ENCODE data around the gene RPL11. TPM values are rescaled to one million over a fixed set of nuclear protein-coding genes. Genes with fewer than 3 reads are reported as not detected.

The RPL11 gene
- total and polyA plus RNA-seq, 2 experiments from 2014 or later: 1,126 to 1,484 TPM

DNA sequence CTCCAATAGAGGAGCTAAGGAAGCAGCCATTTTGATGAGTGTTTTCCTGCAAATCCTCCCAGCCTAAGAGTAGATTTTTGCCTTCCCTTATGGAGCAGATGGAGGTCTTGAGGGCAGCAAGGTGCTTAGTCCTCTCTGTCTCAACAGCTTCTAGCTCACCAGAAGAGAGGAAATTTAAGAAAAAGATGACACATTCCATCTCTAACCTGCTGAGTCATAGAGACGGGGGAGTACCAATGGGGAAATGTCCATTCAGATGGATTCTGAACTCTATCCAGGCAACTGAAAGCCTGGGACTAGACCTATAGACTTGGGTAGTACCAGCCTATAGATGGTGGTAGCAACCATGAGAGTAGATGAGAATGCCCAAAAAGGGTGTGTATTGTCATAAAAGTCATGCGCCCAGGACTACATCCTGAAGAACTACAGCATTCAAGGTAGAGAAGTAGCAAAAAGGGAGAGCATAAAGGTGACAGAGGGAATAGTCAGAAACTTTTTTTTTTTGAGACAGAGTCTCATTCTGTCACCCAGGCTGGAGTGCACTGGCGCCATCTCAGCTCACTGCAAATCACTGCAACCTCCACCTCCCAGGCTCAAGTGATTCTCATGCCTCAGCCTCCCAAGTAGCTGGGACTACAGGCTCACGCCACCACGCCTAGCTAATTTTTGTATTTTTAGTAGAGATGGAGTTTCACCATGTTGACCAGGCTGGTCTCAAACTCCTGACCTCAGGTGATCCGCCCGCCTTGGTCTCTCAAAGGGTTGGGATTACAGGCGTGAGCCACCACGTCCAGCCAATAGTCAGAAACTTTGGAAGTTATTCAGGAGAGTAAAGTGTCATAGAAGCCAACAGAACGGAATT is 41.0 kb downstream of the RPL11 start:
- Histone ChIP-seq H3K9me2 (ENCODE audit: insufficient read depth) (0 out of 2 replicates have a peak, but pooled peaks cover 3% of the 10 kb centered on the region), H3K36me3 (ENCODE audit: insufficient read depth) (no peaks in the 10 kb centered on the region), H3K79me2 (replicated peaks; ENCODE audit: insufficient read depth) (peaks cover 12% of the 10 kb centered on the region), H3K4me3 (no peak overlapping the region), H3K27me3 (ENCODE audit: insufficient read depth) (no peaks in the 10 kb centered on the region), H2AFZ (no peak overlapping the region), H3K4me1 (ENCODE audit: insufficient read depth) (0 out of 2 replicates have a peak, but pooled peaks cover 3% of the 10 kb centered on the region), H4K20me1 (replicated peaks; ENCODE audit: insufficient read depth) (peaks cover 20% of the 10 kb centered on the region), H3K27ac (ENCODE audit: low read depth) (no peak overlapping the region), H3F3A (replicated peaks; ENCODE audit: low read depth) (no peaks in the 10 kb centered on the region), H3K4me2 (no peak overlapping the region)
- peak overlapping the region; percentile 87 for H3K27ac Mint-ChIP-seq
- ATAC-seq: no peak
- H3K27me3 Mint-ChIP-seq (ENCODE audit: insufficient read depth, low read depth, poor library complexity): peaks cover 4% of the 10 kb centered on the region
- no peaks in the 10 kb centered on the region for H3K9me3 Mint-ChIP-seq
- H3K4me1 Mint-ChIP-seq: 0 out of 3 replicates have a peak, but pooled peaks cover 2% of the 10 kb centered on the region
- TF ChIP-seq CREB1 (CRISPR knock-in tag; IDR thresholded peaks at IDR 0.05; ENCODE audit: low read depth): no peak
- TF ChIP-seq, protein P1, sequence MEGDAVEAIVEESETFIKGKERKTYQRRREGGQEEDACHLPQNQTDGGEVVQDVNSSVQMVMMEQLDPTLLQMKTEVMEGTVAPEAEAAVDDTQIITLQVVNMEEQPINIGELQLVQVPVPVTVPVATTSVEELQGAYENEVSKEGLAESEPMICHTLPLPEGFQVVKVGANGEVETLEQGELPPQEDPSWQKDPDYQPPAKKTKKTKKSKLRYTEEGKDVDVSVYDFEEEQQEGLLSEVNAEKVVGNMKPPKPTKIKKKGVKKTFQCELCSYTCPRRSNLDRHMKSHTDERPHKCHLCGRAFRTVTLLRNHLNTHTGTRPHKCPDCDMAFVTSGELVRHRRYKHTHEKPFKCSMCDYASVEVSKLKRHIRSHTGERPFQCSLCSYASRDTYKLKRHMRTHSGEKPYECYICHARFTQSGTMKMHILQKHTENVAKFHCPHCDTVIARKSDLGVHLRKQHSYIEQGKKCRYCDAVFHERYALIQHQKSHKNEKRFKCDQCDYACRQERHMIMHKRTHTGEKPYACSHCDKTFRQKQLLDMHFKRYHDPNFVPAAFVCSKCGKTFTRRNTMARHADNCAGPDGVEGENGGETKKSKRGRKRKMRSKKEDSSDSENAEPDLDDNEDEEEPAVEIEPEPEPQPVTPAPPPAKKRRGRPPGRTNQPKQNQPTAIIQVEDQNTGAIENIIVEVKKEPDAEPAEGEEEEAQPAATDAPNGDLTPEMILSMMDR (conservative IDR thresholded peaks at IDR 0.05; ENCODE audit: low read depth in 2 of 2): no peak
- TF ChIP-seq STAT1 (IDR thresholded peaks at IDR 0.05; ENCODE audit: unreplicated experiment): no peak
- no peak for TF ChIP-seq EZH2phosphoT487 (IDR thresholded peaks at IDR 0.05; ENCODE audit: unreplicated experiment)
- TF ChIP-seq, protein P2, sequence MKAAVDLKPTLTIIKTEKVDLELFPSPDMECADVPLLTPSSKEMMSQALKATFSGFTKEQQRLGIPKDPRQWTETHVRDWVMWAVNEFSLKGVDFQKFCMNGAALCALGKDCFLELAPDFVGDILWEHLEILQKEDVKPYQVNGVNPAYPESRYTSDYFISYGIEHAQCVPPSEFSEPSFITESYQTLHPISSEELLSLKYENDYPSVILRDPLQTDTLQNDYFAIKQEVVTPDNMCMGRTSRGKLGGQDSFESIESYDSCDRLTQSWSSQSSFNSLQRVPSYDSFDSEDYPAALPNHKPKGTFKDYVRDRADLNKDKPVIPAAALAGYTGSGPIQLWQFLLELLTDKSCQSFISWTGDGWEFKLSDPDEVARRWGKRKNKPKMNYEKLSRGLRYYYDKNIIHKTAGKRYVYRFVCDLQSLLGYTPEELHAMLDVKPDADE (IDR thresholded peaks at IDR 0.05): no peak
- TF ChIP-seq ZNF114 (CRISPR knock-in tag; IDR thresholded peaks at IDR 0.05): no peak
- TF ChIP-seq JUNB (IDR thresholded peaks at IDR 0.05; ENCODE audit: unreplicated experiment): no peak
- no peak for TF ChIP-seq POLR2AphosphoS5 (IDR thresholded peaks at IDR 0.05; ENCODE audit: low read depth)
- TF ChIP-seq EZH2 (IDR thresholded peaks at IDR 0.05; ENCODE audit: low read depth, unreplicated experiment): no peak
- no peak for TF ChIP-seq NANOG (IDR thresholded peaks at IDR 0.05; ENCODE audit: borderline replicate concordance)
- TF ChIP-seq, protein P3, sequence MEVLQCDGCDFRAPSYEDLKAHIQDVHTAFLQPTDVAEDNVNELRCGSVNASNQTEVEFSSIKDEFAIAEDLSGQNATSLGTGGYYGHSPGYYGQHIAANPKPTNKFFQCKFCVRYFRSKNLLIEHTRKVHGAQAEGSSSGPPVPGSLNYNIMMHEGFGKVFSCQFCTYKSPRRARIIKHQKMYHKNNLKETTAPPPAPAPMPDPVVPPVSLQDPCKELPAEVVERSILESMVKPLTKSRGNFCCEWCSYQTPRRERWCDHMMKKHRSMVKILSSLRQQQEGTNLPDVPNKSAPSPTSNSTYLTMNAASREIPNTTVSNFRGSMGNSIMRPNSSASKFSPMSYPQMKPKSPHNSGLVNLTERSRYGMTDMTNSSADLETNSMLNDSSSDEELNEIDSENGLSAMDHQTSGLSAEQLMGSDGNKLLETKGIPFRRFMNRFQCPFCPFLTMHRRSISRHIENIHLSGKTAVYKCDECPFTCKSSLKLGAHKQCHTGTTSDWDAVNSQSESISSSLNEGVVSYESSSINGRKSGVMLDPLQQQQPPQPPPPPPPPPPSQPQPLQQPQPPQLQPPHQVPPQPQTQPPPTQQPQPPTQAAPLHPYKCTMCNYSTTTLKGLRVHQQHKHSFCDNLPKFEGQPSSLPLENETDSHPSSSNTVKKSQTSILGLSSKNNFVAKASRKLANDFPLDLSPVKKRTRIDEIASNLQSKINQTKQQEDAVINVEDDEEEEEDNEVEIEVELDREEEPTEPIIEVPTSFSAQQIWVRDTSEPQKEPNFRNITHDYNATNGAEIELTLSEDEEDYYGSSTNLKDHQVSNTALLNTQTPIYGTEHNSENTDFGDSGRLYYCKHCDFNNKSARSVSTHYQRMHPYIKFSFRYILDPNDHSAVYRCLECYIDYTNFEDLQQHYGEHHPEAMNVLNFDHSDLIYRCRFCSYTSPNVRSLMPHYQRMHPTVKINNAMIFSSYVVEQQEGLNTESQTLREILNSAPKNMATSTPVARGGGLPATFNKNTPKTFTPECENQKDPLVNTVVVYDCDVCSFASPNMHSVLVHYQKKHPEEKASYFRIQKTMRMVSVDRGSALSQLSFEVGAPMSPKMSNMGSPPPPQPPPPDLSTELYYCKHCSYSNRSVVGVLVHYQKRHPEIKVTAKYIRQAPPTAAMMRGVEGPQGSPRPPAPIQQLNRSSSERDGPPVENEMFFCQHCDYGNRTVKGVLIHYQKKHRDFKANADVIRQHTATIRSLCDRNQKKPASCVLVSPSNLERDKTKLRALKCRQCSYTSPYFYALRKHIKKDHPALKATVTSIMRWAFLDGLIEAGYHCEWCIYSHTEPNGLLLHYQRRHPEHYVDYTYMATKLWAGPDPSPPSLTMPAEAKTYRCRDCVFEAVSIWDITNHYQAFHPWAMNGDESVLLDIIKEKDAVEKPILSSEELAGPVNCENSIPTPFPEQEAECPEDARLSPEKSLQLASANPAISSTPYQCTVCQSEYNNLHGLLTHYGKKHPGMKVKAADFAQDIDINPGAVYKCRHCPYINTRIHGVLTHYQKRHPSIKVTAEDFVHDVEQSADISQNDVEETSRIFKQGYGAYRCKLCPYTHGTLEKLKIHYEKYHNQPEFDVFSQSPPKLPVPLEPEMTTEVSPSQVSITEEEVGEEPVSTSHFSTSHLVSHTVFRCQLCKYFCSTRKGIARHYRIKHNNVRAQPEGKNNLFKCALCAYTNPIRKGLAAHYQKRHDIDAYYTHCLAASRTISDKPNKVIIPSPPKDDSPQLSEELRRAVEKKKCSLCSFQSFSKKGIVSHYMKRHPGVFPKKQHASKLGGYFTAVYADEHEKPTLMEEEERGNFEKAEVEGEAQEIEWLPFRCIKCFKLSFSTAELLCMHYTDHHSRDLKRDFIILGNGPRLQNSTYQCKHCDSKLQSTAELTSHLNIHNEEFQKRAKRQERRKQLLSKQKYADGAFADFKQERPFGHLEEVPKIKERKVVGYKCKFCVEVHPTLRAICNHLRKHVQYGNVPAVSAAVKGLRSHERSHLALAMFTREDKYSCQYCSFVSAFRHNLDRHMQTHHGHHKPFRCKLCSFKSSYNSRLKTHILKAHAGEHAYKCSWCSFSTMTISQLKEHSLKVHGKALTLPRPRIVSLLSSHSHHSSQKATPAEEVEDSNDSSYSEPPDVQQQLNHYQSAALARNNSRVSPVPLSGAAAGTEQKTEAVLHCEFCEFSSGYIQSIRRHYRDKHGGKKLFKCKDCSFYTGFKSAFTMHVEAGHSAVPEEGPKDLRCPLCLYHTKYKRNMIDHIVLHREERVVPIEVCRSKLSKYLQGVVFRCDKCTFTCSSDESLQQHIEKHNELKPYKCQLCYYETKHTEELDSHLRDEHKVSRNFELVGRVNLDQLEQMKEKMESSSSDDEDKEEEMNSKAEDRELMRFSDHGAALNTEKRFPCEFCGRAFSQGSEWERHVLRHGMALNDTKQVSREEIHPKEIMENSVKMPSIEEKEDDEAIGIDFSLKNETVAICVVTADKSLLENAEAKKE (CRISPR knock-in tag; IDR thresholded peaks at IDR 0.05): no peak
- TF ChIP-seq ZNF331 (CRISPR knock-in tag; IDR thresholded peaks at IDR 0.05; ENCODE audit: low read depth): no peak
- TF ChIP-seq, protein P4, sequence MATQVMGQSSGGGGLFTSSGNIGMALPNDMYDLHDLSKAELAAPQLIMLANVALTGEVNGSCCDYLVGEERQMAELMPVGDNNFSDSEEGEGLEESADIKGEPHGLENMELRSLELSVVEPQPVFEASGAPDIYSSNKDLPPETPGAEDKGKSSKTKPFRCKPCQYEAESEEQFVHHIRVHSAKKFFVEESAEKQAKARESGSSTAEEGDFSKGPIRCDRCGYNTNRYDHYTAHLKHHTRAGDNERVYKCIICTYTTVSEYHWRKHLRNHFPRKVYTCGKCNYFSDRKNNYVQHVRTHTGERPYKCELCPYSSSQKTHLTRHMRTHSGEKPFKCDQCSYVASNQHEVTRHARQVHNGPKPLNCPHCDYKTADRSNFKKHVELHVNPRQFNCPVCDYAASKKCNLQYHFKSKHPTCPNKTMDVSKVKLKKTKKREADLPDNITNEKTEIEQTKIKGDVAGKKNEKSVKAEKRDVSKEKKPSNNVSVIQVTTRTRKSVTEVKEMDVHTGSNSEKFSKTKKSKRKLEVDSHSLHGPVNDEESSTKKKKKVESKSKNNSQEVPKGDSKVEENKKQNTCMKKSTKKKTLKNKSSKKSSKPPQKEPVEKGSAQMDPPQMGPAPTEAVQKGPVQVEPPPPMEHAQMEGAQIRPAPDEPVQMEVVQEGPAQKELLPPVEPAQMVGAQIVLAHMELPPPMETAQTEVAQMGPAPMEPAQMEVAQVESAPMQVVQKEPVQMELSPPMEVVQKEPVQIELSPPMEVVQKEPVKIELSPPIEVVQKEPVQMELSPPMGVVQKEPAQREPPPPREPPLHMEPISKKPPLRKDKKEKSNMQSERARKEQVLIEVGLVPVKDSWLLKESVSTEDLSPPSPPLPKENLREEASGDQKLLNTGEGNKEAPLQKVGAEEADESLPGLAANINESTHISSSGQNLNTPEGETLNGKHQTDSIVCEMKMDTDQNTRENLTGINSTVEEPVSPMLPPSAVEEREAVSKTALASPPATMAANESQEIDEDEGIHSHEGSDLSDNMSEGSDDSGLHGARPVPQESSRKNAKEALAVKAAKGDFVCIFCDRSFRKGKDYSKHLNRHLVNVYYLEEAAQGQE (IDR thresholded peaks at IDR 0.05; ENCODE audit: unreplicated experiment): no peak
- H3K4me3 Mint-ChIP-seq: no peak overlapping the region
- no peak for DNase-seq (ENCODE audit: low spot score)
- peaks cover 5% of the 10 kb centered on the region; the same call in 1 of the 3 replicates for H3K36me3 Mint-ChIP-seq (ENCODE audit: low read depth)
